Skin of body (tissue), 2 donors: ENCODE measurements around the gene LMBRD2. TPM values are rescaled to one million over a fixed set of nuclear protein-coding genes. Genes with fewer than 3 reads are reported as not detected.

Experiments used
- DNase-seq: peaks from one replicate; lab custom pipeline; 2025; lab: John Stamatoyannopoulos, UW
- total RNA-seq: library from RNA; depleted of rRNA; stranded (reverse); fragments of >200 nt; gene quantifications from one replicate; pipeline ENCODE4 v1.2.3, GENCODE V29; 2014

Gene LMBRD2
- total RNA-seq, 1 donor from 2014 or later = 11.3 TPM

- no peak for DNase-seq
These were observed 40.4 kb downstream of the LMBRD2 start for GRCh38 chr5:36111238-36111637.

GRCh38 chr5:36108758-36109460 is 42.8 kb downstream of the LMBRD2 start:
- no peak for DNase-seq

GRCh38 chr5:36105819-36106218 is 45.9 kb downstream of the LMBRD2 start:
- DNase-seq = no peak

GRCh38 chr5:36099748-36100147 is 51.9 kb downstream of the LMBRD2 start:
- DNase-seq = no peak

- DNase-seq = no peak
These were observed 55.2 kb downstream of the LMBRD2 start for GRCh38 chr5:36096486-36096885.

GRCh38 chr5:36089989-36090388 is 61.7 kb downstream of the LMBRD2 start:
- no peak for DNase-seq

GRCh38 chr5:36079200-36079781 is 72.4 kb downstream of the LMBRD2 start:
- no peak for DNase-seq

- no peak for DNase-seq
These were observed 73.3 kb downstream of the LMBRD2 start for GRCh38 chr5:36078430-36078829.

- DNase-seq = no peak
These were observed 78.0 kb downstream of the LMBRD2 start for GRCh38 chr5:36073595-36074216.

GRCh38 chr5:36070687-36071571 is 80.8 kb downstream of the LMBRD2 start:
- no peak for DNase-seq

GRCh38 chr5:36068751-36069281 is 82.9 kb downstream of the LMBRD2 start:
- no peak for DNase-seq

GRCh38 chr5:36066540-36067210 is 85.0 kb downstream of the LMBRD2 start, which contains the start of gene UGT3A2:
UGT3A2 (minus strand) TSS chr5:36066882; CDS start chr5:36066789, 93 bp downstream.
- DNase-seq = no peak

GRCh38 chr5:36066001-36066539 is 85.6 kb downstream of the LMBRD2 start:
- no peak for DNase-seq

- peak; percentile 59 for DNase-seq
These were observed 91.2 kb downstream of the LMBRD2 start for GRCh38 chr5:36060420-36060887.

GRCh38 chr5:36059571-36060419 is 91.9 kb downstream of the LMBRD2 start:
- DNase-seq = peak; percentile 14

GRCh38 chr5:36058776-36059175 is 92.9 kb downstream of the LMBRD2 start:
- no peak for DNase-seq

GRCh38 chr5:36057386-36057785 is 94.3 kb downstream of the LMBRD2 start:
- no peak for DNase-seq

- no peak for DNase-seq
These were observed 95.3 kb downstream of the LMBRD2 start for GRCh38 chr5:36056422-36056821.

- DNase-seq = no peak
These were observed 95.7 kb downstream of the LMBRD2 start for GRCh38 chr5:36055984-36056383.
